Neural cell (in vitro differentiated cells): ENCODE results near the gene CAMK2B. TPM values are rescaled to one million over a fixed set of nuclear protein-coding genes. Genes with fewer than 3 reads are reported as not detected.

Source experiments
- H2AFZ ChIP-seq: fragments of 200-600, 300-800 bp; sonication (generic), shearing (Covaris generic); 2 replicates; pipeline ENCODE4 v1.6.0; 2014; ENCODE audit warnings: low read depth, mild to moderate bottlenecking, antibody characterized with exemption, low read length, moderate library complexity
- H3F3A ChIP-seq: fragments of 200-600 bp; shearing (Covaris generic); 2 replicates; pipeline ENCODE4 v1.6.1; 2016; ENCODE audit warnings: mild to moderate bottlenecking, moderate library complexity, mixed read lengths, antibody characterized with exemption, low read length; ENCODE audit not compliant: insufficient read depth, poor library complexity, severe bottlenecking
- H3K27ac ChIP-seq: fragments of 200-600, 300-800 bp; sonication (generic), shearing (Covaris generic); 2 replicates; pipeline ENCODE4 v1.5.1; 2014; ENCODE audit warnings: mild to moderate bottlenecking, low read length, moderate library complexity
- H3K27me3 ChIP-seq: fragments of 300-800, 200-600 bp; sonication (generic), shearing (Covaris generic); 2 replicates; pipeline ENCODE4 v1.6.0; 2014; ENCODE audit warnings: mild to moderate bottlenecking, low read depth, low read length, moderate library complexity; ENCODE audit not compliant: insufficient read depth
- H3K36me3 ChIP-seq: fragments of 300-800, 200-600 bp; sonication (generic), shearing (Covaris generic); 2 replicates; pipeline ENCODE4 v1.5.1; 2014; ENCODE audit warnings: mild to moderate bottlenecking, antibody characterized with exemption, low read length, moderate library complexity; ENCODE audit not compliant: insufficient read depth
- H3K4me2 ChIP-seq: fragments of 300-800, 200-600 bp; sonication (generic), shearing (Covaris generic); 2 replicates; pipeline ENCODE4 v1.6.0; 2014; ENCODE audit warnings: mild to moderate bottlenecking, low read length
- H3K4me3 ChIP-seq: fragments of 300-800, 200-600 bp; sonication (generic), shearing (Covaris generic); 2 replicates; pipeline ENCODE4 v1.5.1; 2014; ENCODE audit warnings: mild to moderate bottlenecking, low read length, moderate library complexity
- H3K79me2 ChIP-seq: fragments of 200-600 bp; shearing (Covaris generic); replicated peaks from 2 replicates; pipeline ENCODE4 v1.6.0; 2014; ENCODE audit warnings: mild to moderate bottlenecking, low read length, moderate library complexity; ENCODE audit not compliant: insufficient read depth
- H3K9ac ChIP-seq: fragments of 300-800, 200-600 bp; sonication (generic), shearing (Covaris generic); 2 replicates; pipeline ENCODE4 v1.6.1; 2016; ENCODE audit warnings: mild to moderate bottlenecking, low read length, mixed read lengths
- H3K9me2 ChIP-seq: fragments of 200-600 bp; shearing (Covaris generic); 2 replicates; pipeline ENCODE4 v1.6.1; 2016; ENCODE audit warnings: mild to moderate bottlenecking, low read length, mixed read lengths; ENCODE audit not compliant: insufficient read depth
- H3K9me3 ChIP-seq: fragments of 200-600, 300-800 bp; sonication (generic), shearing (Covaris generic); 2 replicates; pipeline ENCODE4 v1.6.1; 2016; ENCODE audit warnings: mild to moderate bottlenecking, mixed run types, low read length, moderate library complexity, mixed read lengths
- H4K20me1 ChIP-seq: fragments of 200-600 bp; shearing (Covaris generic); 2 replicates; pipeline ENCODE4 v1.6.1; 2016; ENCODE audit warnings: mild to moderate bottlenecking, mixed run types; ENCODE audit not compliant: insufficient read depth
- EP300 ChIP-seq: fragments of 450-650 bp; conservative IDR thresholded peaks from 2 replicates; pipeline ENCODE4 v1.6.1; 2014; ENCODE audit warnings: antibody characterized with exemption, mild to moderate bottlenecking, moderate library complexity; ENCODE audit not compliant: poor library complexity, severe bottlenecking
- EZH2 ChIP-seq: fragments of 200-600, 300-800 bp; shearing (Covaris generic), sonication (generic); IDR thresholded peaks from 2 replicates; pipeline ENCODE4 v1.6.1; 2014; ENCODE audit warnings: antibody characterized with exemption, low read length, borderline replicate concordance, mild to moderate bottlenecking; ENCODE audit not compliant: insufficient read depth, poor library complexity, severe bottlenecking
- POLR2AphosphoS5 ChIP-seq: IDR thresholded peaks from 2 replicates; pipeline ENCODE4 v1.6.1; 2012
- RAD21 ChIP-seq: fragments of 450-650 bp; conservative IDR thresholded peaks from 2 replicates; pipeline ENCODE4 v1.6.1; 2014; ENCODE audit warnings: antibody characterized with exemption, mild to moderate bottlenecking, moderate library complexity
- SMC3 ChIP-seq: fragments of 450-650 bp; conservative IDR thresholded peaks from 2 replicates; pipeline ENCODE4 v1.6.1; 2014; ENCODE audit warnings: antibody characterized with exemption, mild to moderate bottlenecking, moderate library complexity; ENCODE audit not compliant: poor library complexity
- TAF1 ChIP-seq: IDR thresholded peaks from 2 replicates; pipeline ENCODE4 v1.6.1; 2012; ENCODE audit warnings: low read depth
- polyA plus RNA-seq: library from polyadenylated mRNA; depleted of rRNA; stranded (reverse); fragments of >200 nt; gene quantifications from 2 replicates; pipeline ENCODE4 v1.2.3, GENCODE V29; 2014
- TF ChIP-seq, protein P1 (sequence below): fragments of 450-650 bp; IDR thresholded peaks from 2 replicates; pipeline ENCODE4 v1.5.1; 2014; ENCODE audit warnings: antibody characterized with exemption, mild to moderate bottlenecking, moderate library complexity; ENCODE audit not compliant: poor library complexity, severe bottlenecking
- TF ChIP-seq, protein P2 (sequence below): IDR thresholded peaks from 2 replicates; pipeline ENCODE4 v1.6.1; 2012; ENCODE audit warnings: borderline replicate concordance

Gene CAMK2B
- polyA plus RNA-seq, 1 donor from 2014 or later = 67.3 TPM

DNA sequence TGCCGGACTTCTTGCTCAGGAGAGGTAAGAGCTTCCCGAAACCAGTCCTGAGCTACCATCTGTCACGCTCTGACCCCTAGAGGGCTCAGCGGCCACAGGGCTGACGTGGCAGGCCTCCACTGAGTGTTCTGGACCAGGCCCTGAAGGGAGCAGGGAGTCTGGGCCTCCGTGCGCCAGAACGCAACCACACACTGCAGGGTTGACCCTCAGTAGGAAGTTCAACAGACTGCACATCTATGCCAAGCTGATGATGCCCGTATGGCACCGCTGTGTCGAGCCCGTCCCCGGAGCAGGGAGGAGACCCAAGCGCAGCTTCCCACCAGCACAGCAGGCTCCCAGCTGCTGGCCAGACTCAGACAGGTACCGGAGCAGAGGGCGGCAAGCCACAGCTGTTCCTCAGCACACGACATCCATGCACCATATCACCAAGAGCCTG lies 39.2 kb downstream of the CAMK2B start:
- Histone ChIP-seq H3K27ac (no peak overlapping the region), H3F3A (no peaks in the 10 kb centered on the region), H3K9ac (no peak overlapping the region), H4K20me1 (no peaks in the 10 kb centered on the region), H3K27me3 (no peaks in the 10 kb centered on the region), H2AFZ (no peak overlapping the region), H3K9me3 (no peaks in the 10 kb centered on the region), H3K79me2 (no peaks in the 10 kb centered on the region), H3K4me2 (no peak overlapping the region), H3K4me3 (no peak overlapping the region), H3K9me2 (no peaks in the 10 kb centered on the region), H3K36me3 (no peaks in the 10 kb centered on the region)
- TF ChIP-seq RAD21 (no peak), EP300 (no peak), EZH2 (no peak), TAF1 (no peak)
- TF ChIP-seq, protein P1, sequence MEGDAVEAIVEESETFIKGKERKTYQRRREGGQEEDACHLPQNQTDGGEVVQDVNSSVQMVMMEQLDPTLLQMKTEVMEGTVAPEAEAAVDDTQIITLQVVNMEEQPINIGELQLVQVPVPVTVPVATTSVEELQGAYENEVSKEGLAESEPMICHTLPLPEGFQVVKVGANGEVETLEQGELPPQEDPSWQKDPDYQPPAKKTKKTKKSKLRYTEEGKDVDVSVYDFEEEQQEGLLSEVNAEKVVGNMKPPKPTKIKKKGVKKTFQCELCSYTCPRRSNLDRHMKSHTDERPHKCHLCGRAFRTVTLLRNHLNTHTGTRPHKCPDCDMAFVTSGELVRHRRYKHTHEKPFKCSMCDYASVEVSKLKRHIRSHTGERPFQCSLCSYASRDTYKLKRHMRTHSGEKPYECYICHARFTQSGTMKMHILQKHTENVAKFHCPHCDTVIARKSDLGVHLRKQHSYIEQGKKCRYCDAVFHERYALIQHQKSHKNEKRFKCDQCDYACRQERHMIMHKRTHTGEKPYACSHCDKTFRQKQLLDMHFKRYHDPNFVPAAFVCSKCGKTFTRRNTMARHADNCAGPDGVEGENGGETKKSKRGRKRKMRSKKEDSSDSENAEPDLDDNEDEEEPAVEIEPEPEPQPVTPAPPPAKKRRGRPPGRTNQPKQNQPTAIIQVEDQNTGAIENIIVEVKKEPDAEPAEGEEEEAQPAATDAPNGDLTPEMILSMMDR = no peak
- TF ChIP-seq, protein P2, sequence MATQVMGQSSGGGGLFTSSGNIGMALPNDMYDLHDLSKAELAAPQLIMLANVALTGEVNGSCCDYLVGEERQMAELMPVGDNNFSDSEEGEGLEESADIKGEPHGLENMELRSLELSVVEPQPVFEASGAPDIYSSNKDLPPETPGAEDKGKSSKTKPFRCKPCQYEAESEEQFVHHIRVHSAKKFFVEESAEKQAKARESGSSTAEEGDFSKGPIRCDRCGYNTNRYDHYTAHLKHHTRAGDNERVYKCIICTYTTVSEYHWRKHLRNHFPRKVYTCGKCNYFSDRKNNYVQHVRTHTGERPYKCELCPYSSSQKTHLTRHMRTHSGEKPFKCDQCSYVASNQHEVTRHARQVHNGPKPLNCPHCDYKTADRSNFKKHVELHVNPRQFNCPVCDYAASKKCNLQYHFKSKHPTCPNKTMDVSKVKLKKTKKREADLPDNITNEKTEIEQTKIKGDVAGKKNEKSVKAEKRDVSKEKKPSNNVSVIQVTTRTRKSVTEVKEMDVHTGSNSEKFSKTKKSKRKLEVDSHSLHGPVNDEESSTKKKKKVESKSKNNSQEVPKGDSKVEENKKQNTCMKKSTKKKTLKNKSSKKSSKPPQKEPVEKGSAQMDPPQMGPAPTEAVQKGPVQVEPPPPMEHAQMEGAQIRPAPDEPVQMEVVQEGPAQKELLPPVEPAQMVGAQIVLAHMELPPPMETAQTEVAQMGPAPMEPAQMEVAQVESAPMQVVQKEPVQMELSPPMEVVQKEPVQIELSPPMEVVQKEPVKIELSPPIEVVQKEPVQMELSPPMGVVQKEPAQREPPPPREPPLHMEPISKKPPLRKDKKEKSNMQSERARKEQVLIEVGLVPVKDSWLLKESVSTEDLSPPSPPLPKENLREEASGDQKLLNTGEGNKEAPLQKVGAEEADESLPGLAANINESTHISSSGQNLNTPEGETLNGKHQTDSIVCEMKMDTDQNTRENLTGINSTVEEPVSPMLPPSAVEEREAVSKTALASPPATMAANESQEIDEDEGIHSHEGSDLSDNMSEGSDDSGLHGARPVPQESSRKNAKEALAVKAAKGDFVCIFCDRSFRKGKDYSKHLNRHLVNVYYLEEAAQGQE = no peak

DNA sequence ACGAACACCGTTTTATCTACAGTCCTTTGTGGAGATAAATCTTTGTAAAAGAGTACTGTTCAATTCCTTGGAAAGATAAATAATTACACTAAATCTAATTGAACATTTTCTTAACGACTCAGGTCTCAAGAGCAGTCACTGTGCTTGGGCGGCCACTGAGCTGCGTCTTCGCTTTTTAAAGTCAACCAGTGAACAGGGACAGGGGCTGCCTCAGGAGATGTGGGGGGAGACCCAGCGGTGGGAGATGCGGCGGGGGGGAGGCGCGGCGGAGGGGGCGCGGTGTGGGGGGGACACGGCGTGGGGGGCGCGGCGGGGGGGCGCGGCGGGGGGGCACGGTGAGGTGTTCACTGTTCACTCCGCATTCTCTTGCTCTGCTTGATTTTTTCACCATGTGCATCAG lies 39.8 kb downstream of the CAMK2B start:
- Histone ChIP-seq H3K27ac (no peak overlapping the region), H3K4me3 (no peak overlapping the region), H3K27me3 (no peaks in the 10 kb centered on the region), H3K9ac (no peak overlapping the region), H3F3A (no peaks in the 10 kb centered on the region), H3K79me2 (no peaks in the 10 kb centered on the region), H3K36me3 (no peaks in the 10 kb centered on the region), H3K4me2 (no peak overlapping the region), H2AFZ (no peak overlapping the region), H4K20me1 (no peaks in the 10 kb centered on the region), H3K9me2 (no peaks in the 10 kb centered on the region), H3K9me3 (no peaks in the 10 kb centered on the region)
- no peak for TF ChIP-seq SMC3
- TF ChIP-seq, protein P2 = no peak
- TF ChIP-seq, protein P1 = no peak
- no peak for TF ChIP-seq POLR2AphosphoS5
